Activated CD8-positive, alpha-beta memory T cell treated with anti-CD3 and anti-CD28 coated beads for 36 hours (primary cell): Measurements from ENCODE around the gene UBE2O. TPM values are rescaled to one million over a fixed set of nuclear protein-coding genes. Genes with fewer than 3 reads are reported as not detected.

Experiments
- CTCF ChIA-PET: fragments of 350-600 bp; sonication (Branson Sonifier 250); formaldehyde crosslinking; loops from one replicate; lab custom pipeline; 2021; ENCODE audit warnings: antibody characterized with exemption; lab: Charles Lee
- POLR2A ChIA-PET: fragments of 350-600 bp; sonication (Branson Sonifier 250); formaldehyde crosslinking; loops from one replicate; lab custom pipeline; 2021; ENCODE audit warnings: antibody characterized with exemption; lab: Charles Lee
- total RNA-seq, 2 experiments: library from RNA; stranded (reverse); gene quantifications; one replicate each; pipeline ENCODE4 v1.2.3, GENCODE V29; 2021

The UBE2O gene
- total RNA-seq, 2 experiments from 2014 or later, result 40.5 to 41.6 TPM

DNA sequence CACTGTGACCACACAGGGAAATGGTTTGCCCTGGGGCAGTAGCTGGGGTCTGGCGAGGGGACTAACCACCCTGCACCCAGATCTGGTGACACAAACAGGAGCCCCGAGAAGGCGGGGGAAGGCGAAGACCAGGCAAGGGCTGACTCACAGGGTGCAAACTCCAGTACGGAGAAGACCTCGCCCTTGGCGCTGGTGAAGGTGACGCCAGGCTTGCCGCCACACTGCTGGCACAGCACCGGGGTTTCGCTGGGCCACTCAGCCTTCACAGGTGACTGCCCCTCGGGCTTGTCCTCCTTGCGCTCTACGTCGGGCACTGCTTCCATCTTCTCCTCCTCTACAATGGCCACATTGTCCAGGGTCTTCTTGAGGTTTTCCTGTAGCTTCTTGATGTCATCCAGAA, 57.0 kb downstream of the UBE2O start:
- POLR2A ChIA-PET, result no interaction called here
- CTCF ChIA-PET, result interaction anchor here (1.0 to 6.1 kb wide), 4 partner anchors 9 to 94 kb away, joined by 3 to 77 read pairs (median 38); partner anchors contain the start of gene SPHK1

DNA sequence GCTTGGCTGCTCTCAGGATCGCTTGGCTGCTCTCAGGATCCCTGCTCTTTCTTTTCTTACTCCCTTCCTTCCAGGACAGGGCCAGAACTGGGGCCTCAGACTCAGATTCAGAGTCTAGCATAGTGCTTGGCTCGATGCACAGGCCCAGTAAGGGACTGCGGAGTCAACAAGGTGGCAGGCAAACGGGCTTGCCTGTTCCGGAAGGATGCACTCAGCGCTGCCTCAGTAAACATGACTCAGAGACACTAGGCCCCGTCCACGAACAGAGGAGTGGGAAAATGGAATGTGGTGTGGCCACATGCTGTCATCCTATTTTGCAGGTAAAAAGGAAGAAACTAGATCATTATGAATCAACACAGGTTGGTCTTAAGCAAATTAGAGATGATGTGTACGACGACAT, 58.8 kb downstream of the UBE2O start:
- POLR2A ChIA-PET, result no interaction called here

DNA sequence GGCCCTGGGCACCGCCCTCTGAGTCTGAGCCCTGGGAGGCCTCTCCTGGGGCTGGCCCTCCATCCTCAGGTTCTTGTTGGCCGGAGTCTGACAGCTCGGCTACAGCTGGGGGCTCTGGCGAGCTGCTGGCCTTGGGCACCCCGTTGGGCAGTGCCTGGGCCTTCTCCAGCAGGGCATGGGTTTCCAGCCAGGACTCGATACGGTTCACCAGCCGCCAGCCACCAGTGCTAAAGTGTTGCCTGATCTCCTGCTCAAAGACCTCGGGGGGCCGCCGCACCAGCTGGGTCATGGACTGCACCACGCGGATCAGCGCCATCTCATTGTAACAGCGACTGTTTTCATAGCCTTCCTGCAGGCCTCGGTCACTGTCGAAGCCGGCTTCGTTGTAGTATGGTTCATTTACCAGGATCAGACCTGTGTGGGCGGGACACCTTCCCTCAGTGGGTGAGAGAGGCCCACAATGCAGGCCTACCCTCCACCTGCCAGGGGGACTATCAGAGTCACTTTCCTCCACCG, 61.7 kb downstream of the UBE2O start:
- CTCF ChIA-PET, result interaction anchor here (1.0 kb wide), 1 partner anchor 366 kb away, joined by 6 read pairs; no protein-coding TSS in a partner anchor

More for the DNA sequence above, 58.8 kb downstream of the UBE2O start:
- CTCF ChIA-PET, result interaction anchor here (0.6 to 1.2 kb wide), 4 partner anchors 90 to 1017 kb away, joined by 3 to 5 read pairs (median 4); no protein-coding TSS in a partner anchor

DNA sequence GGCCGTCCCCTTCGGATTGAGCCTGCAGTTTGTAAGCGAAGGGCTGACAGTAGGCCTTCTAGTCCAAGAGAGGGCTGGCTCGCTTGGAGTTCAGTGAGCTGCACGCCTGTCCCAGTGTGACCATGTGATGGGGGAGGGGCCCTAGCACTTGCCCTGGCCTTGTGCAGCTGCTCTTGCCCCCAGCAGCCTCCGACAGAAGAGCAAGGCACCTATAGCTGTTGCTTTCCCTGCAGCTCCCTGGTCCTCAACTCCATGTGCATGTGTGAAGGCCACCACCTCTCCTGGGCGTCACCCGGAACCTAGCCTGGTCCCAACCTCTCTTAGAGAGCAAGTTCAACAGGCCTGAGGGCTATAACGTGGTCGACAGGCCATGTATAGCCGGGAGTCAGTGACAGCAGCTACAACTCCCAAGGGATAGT, 62.9 kb downstream of the UBE2O start:
- POLR2A ChIA-PET, result no interaction called here
- CTCF ChIA-PET, result interaction anchor here (1.1 to 6.3 kb wide), 2 partner anchors 7 to 117 kb away, joined by 3 to 57 read pairs; no protein-coding TSS in a partner anchor

More for the DNA sequence above, 61.7 kb downstream of the UBE2O start:
- POLR2A ChIA-PET, result no interaction called here

DNA sequence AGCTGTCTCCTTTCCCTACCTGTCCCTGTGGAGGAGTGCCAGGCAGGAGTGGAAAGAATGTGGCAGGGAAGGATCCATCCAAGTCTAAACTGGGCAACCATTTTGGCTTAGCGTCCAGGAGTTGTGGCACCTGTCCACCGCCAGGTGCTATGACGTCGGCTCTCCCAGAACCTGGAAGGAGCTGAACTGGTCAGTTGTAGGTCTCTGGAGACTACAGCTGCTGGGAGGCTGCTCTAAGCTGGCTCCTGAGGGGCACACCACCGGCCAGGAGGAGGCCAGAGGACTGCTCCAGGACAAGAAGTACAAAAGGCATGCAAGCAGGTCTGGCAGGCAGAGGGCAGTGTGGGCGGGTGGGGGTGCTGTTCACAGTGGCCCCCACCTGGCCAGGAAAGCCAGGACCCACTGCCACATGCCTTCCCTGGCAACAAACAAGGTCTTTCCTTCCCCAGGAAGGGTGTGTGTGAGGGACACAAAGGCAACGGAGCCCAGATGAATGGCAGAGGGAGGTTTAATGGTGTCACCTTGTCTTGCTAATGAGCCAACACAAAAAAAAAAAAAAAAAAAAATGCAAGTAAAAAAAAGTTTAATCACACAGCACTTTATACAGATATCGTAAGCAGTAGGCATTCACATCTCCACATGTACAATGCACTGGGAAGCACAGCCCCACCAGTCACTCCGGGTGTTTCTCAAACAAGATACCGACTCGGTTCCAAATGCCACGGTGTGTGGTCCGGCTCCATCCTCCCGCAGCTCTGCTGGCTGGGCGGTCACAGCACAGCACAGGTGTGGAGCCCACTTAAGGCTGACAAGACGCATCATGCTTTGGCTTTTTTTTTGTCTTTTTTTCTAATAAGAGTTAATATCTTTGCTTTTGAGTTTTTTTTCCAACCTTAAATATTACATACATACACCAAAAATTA, 63.7 kb downstream of the UBE2O start:
- POLR2A ChIA-PET, result no interaction called here
- CTCF ChIA-PET, result interaction anchor here (1.1 to 6.3 kb wide), 2 partner anchors 8 to 118 kb away, joined by 3 to 57 read pairs; no protein-coding TSS in a partner anchor

DNA sequence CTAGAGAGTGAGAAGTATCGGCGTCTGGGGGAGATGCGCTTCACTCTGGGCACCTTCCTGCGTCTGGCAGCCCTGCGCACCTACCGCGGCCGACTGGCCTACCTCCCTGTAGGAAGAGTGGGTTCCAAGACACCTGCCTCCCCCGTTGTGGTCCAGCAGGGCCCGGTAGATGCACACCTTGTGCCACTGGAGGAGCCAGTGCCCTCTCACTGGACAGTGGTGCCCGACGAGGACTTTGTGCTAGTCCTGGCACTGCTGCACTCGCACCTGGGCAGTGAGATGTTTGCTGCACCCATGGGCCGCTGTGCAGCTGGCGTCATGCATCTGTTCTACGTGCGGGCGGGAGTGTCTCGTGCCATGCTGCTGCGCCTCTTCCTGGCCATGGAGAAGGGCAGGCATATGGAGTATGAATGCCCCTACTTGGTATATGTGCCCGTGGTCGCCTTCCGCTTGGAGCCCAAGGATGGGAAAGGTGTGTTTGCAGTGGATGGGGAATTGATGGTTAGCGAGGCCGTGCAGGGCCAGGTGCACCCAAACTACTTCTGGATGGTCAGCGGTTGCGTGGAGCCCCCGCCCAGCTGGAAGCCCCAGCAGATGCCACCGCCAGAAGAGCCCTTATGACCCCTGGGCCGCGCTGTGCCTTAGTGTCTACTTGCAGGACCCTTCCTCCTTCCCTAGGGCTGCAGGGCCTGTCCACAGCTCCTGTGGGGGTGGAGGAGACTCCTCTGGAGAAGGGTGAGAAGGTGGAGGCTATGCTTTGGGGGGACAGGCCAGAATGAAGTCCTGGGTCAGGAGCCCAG, 65.8 kb downstream of the UBE2O start:
- CTCF ChIA-PET, result interaction anchor here (1.0 to 6.3 kb wide), 7 partner anchors 10 to 107 kb away, joined by 3 to 57 read pairs (median 5); partner anchors contain the start of gene PRPSAP1
- POLR2A ChIA-PET, result no interaction called here

DNA sequence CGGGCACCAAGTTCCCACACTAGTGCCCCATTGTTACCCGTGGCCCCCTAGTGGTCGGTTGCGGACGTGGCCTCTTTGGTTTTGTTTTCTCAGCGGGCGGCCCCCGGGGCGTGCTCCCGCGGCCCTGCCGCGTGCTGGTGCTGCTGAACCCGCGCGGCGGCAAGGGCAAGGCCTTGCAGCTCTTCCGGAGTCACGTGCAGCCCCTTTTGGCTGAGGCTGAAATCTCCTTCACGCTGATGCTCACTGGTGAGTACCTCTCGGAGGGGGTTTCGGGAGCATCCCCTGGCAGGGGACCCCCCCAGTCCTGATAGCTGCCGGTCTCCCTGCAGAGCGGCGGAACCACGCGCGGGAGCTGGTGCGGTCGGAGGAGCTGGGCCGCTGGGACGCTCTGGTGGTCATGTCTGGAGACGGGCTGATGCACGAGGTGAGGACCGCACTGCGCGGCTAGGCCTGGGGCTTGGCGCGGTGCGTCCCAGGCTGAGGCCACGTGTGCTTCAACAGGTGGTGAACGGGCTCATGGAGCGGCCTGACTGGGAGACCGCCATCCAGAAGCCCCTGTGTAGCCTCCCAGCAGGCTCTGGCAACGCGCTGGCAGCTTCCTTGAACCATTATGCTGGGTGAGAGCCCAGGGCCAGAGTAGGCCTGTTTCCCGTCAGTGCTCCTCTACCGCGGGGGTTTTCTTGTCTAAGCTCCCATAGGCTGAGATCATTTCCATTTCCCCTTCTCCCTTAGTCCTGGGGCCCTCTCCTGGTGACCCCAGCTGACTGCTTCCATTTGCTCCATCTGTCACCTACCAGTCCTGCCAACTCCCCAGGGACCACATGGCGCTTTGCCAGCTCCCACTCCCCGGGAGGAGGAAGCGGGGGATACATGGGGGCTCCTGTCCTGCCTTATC, 66.8 kb downstream of the UBE2O start:
- ChIA-PET CTCF (interaction anchor here (0.8 to 6.3 kb wide), 18 partner anchors 11 to 328 kb away, joined by 3 to 57 read pairs (median 4); partner anchors contain the start of genes EXOC7 and PRPSAP1), POLR2A (interaction anchor here (0.5 to 4.6 kb wide), 6 partner anchors 11 to 263 kb away, joined by 3 to 39 read pairs (median 4); partner anchors contain the start of genes PRPSAP1 and RHBDF2)

DNA sequence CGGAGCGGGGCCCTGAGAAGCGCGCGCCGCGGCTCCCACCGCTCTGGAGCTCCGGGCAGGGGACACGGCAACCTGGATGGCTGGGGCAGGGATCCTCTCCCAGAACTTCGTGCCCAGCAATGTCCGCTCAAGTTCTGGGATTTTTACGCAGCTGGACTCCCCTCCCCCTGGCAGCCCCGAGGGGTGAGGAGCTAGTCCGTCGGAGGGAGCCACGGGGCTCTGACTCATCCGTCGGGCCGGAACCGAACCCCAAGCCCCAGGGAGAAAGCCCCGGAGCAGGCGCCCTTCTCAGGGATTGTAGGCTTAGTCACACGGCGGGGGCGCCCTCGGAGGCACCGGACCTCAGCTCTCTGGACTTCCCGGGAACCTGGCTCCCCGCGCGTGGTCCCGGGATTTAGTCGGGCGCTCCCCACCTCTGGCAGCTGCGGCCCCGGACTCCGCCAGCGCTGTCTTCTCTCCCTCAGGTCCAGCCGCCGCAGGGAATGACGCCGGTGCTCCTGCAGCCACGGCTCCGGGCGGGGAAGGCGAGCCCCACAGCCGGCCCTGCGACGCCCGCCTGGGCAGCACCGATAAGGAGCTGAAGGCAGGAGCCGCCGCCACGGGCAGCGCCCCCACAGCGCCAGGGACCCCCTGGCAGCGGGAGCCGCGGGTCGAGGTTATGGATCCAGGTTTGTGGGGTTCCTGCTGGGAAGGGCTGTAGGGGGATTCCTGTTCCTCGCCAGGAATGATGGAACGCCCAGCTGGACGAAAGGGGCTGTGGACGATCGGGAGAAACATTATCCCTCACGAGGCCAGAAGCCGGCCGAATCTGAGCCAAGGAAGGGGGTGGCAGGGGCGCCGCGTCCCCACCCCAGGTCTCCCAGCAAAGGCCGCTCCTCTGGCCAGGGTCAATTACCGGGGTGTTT, 67.7 kb downstream of the UBE2O start:
- CTCF ChIA-PET, result interaction anchor here (0.5 to 6.3 kb wide), 19 partner anchors 11 to 329 kb away, joined by 3 to 57 read pairs (median 4); partner anchors contain the start of genes EXOC7 and PRPSAP1

DNA sequence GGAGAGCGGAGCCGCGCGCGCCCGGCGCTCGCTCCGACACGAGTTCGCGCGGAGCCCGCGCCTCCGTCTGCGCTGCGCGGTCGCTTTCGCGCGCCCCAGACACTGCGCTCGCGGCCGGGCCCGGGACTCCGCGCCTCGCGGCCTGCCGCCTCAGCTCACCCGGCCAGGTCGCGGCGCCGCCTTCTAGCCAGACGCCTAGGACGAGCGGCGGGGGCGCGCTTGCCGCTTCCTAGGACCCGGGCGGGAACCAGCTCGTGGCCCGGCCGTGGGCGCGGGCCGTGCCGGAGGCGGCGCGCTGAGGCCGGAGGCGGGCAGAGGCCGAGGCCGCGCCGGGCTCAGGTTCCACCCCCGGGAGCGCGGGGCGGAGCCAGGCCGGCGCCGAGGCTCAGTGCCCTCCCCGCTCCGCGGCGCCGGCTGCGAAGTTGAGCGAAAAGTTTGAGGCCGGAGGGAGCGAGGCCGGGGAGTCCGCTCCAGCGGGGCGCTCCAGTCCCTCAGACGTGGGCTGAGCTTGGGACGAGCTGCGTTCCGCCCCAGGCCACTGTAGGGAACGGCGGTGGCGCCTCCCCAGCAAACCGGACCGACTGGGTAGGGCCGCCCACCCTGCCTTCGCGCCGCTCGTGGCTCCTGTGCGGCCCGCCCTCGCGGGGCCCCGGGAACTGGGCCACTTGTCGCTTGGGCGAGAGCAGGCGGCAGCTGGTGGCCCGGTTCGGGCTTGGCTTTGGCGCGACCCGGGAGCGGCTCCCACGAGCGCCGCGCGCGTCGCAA, 68.5 kb downstream of the UBE2O start, which contains the start of gene SPHK1:
SPHK1 (plus strand) TSS at position 388 of the 765 bp plus-strand sequence. CDS start 1,036 bp downstream, outside the sequence.
- ChIA-PET CTCF (interaction anchor here (0.5 to 6.3 kb wide), 12 partner anchors 13 to 616 kb away, joined by 3 to 57 read pairs (median 4); partner anchors contain the start of genes EXOC7 and PRPSAP1), POLR2A (interaction anchor here (1.1 to 4.6 kb wide), 4 partner anchors 30 to 326 kb away, joined by 3 to 39 read pairs (median 4); partner anchors contain the start of gene PRPSAP1)

More for the DNA sequence above, 67.7 kb downstream of the UBE2O start:
- POLR2A ChIA-PET, result interaction anchor here (0.6 to 4.6 kb wide), 6 partner anchors 12 to 327 kb away, joined by 3 to 39 read pairs (median 4); partner anchors contain the start of gene PRPSAP1

DNA sequence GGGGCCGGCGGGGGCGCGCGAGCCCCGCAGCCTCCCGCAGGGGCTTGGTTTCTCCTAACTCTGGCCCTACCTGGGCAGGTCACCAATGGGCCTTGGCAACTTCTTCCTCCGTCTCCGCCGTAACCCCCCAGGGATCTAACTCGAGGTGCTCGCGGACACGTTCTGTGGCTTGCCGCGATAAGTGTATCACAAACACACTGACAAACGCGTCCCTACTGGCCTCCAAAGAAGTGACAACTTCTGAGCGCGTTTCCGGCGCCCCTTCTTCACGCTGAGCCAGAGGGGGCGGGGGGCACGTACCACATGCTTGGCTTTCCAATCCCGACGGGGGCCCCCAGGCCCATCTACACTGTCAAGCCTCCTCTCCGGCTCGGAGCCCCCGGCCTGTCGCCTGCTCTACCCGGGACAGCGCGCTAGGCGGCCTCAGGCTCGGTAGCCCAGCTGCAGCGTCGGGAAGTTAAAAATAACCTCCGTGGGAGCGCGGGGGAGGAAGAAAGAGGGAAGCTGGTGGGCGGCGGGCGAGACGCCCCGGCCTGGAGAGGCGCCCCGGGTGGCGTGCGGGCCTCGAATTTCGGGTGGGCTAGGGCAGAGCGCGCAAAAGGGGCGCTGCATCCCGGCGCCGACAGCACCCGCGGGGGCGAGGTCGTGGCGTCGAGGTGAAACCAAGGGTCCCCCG, 69.3 kb downstream of the UBE2O start:
- ChIA-PET CTCF (interaction anchor here (0.6 to 6.3 kb wide), 5 partner anchors 13 to 617 kb away, joined by 3 to 57 read pairs (median 4); partner anchors contain the start of gene PRPSAP1), POLR2A (interaction anchor here (0.7 to 4.6 kb wide), 3 partner anchors 30 to 302 kb away, joined by 4 to 39 read pairs (median 4); partner anchors contain the start of gene PRPSAP1)

DNA sequence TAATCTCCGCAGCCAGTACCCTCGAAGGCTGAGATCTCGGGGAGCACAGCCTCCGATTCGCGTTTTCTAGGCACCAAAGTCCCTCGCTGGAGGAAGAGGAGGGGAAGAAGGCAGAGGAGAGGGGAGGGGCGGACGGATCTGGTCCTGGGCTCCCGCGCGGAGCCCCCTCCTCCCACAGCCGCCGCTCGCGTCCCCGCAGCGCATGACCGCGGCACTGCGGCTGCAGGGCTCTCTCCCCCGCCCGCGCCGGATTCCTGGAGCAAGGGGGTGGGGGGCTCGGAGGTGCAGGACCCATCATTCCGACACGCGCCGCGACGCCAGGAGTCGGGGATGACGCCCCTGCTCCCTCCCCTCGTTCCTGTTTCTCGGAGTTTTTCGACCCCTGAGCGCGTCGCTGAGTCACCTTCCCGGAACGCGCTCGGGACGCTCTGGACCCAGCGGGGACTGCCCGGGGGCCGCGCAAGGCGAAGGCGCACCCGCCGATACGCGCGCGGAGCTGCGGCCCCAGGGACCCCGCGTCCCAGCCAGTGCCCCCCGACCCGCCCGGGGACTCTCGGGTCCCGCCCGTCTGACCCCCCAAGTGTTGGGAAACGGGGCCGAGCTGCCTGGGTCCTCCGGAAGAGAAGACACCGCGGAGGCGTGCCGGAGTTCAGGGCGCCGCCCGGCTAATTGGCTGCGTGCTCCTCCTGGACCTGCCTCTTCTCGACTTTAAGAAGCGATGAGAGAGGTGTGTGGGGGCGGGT, 70.0 kb downstream of the UBE2O start:
- ChIA-PET POLR2A (interaction anchor here (0.6 to 4.6 kb wide), 3 partner anchors 29 to 351 kb away, joined by 3 to 39 read pairs (median 4); partner anchors contain the start of gene PRPSAP1), CTCF (interaction anchor here (1.0 to 3.7 kb wide), 3 partner anchors 13 to 30 kb away, joined by 3 to 43 read pairs (median 4); partner anchors contain the start of gene PRPSAP1)

DNA sequence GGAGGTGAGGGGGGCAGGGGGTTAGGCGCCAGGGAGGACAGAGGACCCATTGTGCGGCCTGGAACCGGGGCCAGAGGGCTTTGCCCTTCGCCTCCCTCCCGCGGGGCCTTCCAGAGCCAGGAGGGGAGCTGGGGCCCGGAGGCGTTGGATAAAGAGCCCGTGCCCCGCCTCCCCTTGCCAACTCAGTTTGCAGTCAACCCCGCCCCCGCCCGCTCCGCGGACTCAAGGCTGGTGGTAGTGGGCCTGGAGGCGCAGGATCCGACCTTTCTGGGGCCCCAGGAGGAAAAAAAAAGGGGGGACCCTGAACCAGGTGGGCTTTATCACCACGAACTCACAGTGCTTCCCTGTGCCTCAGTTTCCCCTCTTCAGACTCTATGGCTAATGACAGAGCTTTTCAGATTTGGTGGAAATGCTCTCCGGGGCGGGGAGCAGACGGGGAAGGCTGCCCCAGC, 70.6 kb downstream of the UBE2O start:
- ChIA-PET CTCF (interaction anchor here (0.7 to 1.8 kb wide), 3 partner anchors 12 to 71 kb away, joined by 3 to 4 read pairs (median 3); no protein-coding TSS in a partner anchor), POLR2A (interaction anchor here (0.6 to 4.6 kb wide), 3 partner anchors 28 to 351 kb away, joined by 3 to 39 read pairs (median 3); partner anchors contain the start of gene PRPSAP1)

DNA sequence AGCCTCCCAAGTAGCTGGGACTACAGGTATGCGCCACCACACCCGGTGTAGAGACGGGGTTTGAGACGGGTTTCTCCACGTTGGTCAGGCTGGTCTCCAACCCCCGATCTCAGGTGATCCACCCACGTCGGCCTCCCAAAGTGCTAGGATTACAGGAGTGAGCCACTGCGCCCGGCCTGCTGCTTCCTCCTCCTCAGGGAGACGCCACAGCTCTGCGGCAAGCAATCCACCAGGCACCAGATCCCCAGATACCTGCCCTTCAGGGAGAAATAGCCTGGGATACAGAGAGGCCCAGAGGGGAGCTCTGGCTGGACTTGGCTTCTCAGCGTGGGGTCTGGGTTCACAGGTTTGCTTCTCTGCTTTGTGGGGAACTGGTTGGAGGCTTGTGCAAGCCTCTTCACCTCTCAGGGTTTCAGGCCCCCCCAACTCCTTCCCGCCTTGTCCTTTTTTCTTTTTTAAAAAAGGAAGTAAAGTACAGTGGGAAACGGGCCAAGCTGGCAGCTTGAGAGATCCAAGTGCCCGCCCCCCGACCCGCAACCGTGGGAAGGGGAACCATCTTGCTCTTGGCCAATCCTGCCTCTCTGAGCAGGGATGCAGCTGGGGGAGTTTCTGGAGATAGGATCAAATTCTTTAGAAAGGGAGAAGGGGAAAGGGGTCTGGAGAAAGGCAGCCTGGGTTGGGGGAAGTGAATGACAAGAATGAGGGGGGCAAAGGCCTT, 71.2 kb downstream of the UBE2O start:
- ChIA-PET POLR2A (interaction anchor here (0.6 to 4.6 kb wide), 3 partner anchors 28 to 317 kb away, joined by 3 to 39 read pairs (median 3); partner anchors contain the start of gene PRPSAP1), CTCF (interaction anchor here (0.7 to 1.8 kb wide), 4 partner anchors 16 to 70 kb away, joined by 3 to 6 read pairs (median 3); partner anchors contain the start of gene PRPSAP1)
